Spleen (tissue), 11 donors: ENCODE data around the gene FYN. TPM values are rescaled to one million over a fixed set of nuclear protein-coding genes. Genes with fewer than 3 reads are reported as not detected.

Experiments
- DNase-seq: peaks from one replicate; pipeline ENCODE4 v3.0.0-alpha.2; 2020
- H3K27ac ChIP-seq, 8 donors: fragments of 200-600 bp; sonication (generic) in 7 of 8; 1 replicate in 4 of 8; 2 replicates in 4 of 8; pipeline versions ENCODE4 v1.5.0 to v1.8.0; 2016 to 2021; ENCODE audit warnings: inconsistent platforms in 4 of 8, mild to moderate bottlenecking in 4 of 8, moderate library complexity in 1 of 8
- H3K27me3 ChIP-seq, 7 donors: fragments of 200-600 bp; sonication (generic) in 6 of 7; replicated peaks in 1 of 7; 1 replicate in 4 of 7; 2 replicates in 3 of 7; pipeline versions ENCODE4 v1.5.0 to v1.8.0; 2016 to 2021; ENCODE audit warnings: inconsistent platforms in 3 of 7, mild to moderate bottlenecking in 1 of 7
- H3K36me3 ChIP-seq, 6 donors: fragments of 200-600 bp; sonication (generic) in 5 of 6; 1 replicate in 4 of 6; 2 replicates in 2 of 6; pipeline versions ENCODE4 v1.5.0 to v1.8.0; 2016 to 2021; ENCODE audit warnings: inconsistent platforms in 2 of 6
- H3K4me1 ChIP-seq, 6 donors: fragments of 200-600 bp; sonication (generic) in 5 of 6; 1 replicate in 3 of 6; 2 replicates in 3 of 6; pipeline versions ENCODE4 v1.5.0 to v1.8.0; 2016 to 2021; ENCODE audit warnings: inconsistent platforms in 3 of 6
- H3K4me3 ChIP-seq, 8 donors: fragments of 200-600 bp; sonication (generic) in 7 of 8; 1 replicate in 4 of 8; 2 replicates in 4 of 8; pipeline versions ENCODE4 v1.5.0 to v1.8.0; 2016 to 2021; ENCODE audit warnings: inconsistent platforms in 4 of 8, mild to moderate bottlenecking in 4 of 8, moderate library complexity in 2 of 8
- H3K9me3 ChIP-seq, 8 donors: fragments of 200-600 bp; sonication (generic) in 7 of 8; 1 replicate in 4 of 8; 2 replicates in 4 of 8; pipeline versions ENCODE4 v1.5.0 to v1.8.0; 2016 to 2021; ENCODE audit warnings: inconsistent platforms in 4 of 8
- CTCF ChIP-seq, 11 experiments: fragments of 200-600 bp in 7 of 11; fragments of 450-650 bp in 4 of 11; sonication (generic) in 4 of 11; IDR thresholded peaks in 8 of 11; conservative IDR thresholded peaks in 3 of 11; 1 replicate in 7 of 11; 2 replicates in 4 of 11; pipeline versions ENCODE4 v1.4.0 to v1.8.0; 2016 to 2021; ENCODE audit warnings: antibody characterized with exemption in 11 of 11, inconsistent platforms in 4 of 11, mild to moderate bottlenecking in 1 of 11
- POLR2A ChIP-seq, 3 donors: fragments of 450-650 bp; IDR thresholded peaks; one replicate each; pipeline ENCODE4 v1.5.1; 2017; ENCODE audit warnings: antibody characterized with exemption in 3 of 3, mild to moderate bottlenecking in 1 of 3
- POLR2AphosphoS5 ChIP-seq, 3 donors: sonication (generic); formaldehyde crosslinking; IDR thresholded peaks; one replicate each; pipeline ENCODE4 v1.5.1; 2017; ENCODE audit warnings: antibody characterized with exemption in 3 of 3
- WGBS, 5 donors: extraction: QIAGEN DNeasy Blood & Tissue Kit in 3 of 5; methylation state at CpG; one replicate each; pipeline versions ENCODE4 v1.1.5 to v1.1.7; 2013 to 2018; 5-methylcytosine and 5-hydroxymethylcytosine counted together
- intact Hi-C: fragments of 100-400 bp; cut with DNase I; formaldehyde crosslinking; loops from one replicate; pipeline ENCODE4 v1.15.0; 2023; ENCODE audit warnings: low total_unique reads
- polyA plus RNA-seq, 3 donors: library from polyadenylated mRNA; stranded (reverse); fragments of 200-250 nt; gene quantifications; one replicate each; pipeline ENCODE4 v1.2.1, GENCODE V29; 2013
- total RNA-seq, 7 donors: library from RNA; depleted of rRNA in 3 of 7; stranded (reverse); fragments of >200 nt in 3 of 7; fragmentation: NEBNext Ultra II Directional in 4 of 7; extraction: Animal tissue kit (Norgen Biotek cat#: 25700) in 4 of 7; gene quantifications; one replicate each; pipeline versions ENCODE4 v1.1.0 to v1.2.1, GENCODE V29; 2016 to 2021
- donor health status: healthy with polysubstance abuse.
- donor health status: DM: no; HTN: no; CAD: no; lungs with moderate emphysema.
- donor health status: DM: no; HTN: no; CAD: no.
- donor health status: Bipolar disorder and iron deficiency.
- donor health status: healthy.
- donor health status: DM: no; HTN: no; CAD: no.
- donor health status: DM: yes; HTN: yes; CAD: no.

FYN gene
- total and polyA plus RNA-seq, 10 donors: 56.6 to 409 (median 205) TPM

GRCh38 chr6:111823831-111824607 is 49.2 kb downstream of the FYN start:
- peaks cover 0 to 6% (median 0%) of the 10 kb centered on the region in 6 donors for H3K36me3 ChIP-seq
- no peaks in the 10 kb centered on the region for H3K9me3 ChIP-seq
- no peak for DNase-seq
- H3K4me3 ChIP-seq: no peak overlapping the region
- no peak for TF ChIP-seq CTCF (IDR thresholded peaks at IDR 0.05 in 8 of 11, conservative IDR thresholded peaks at IDR 0.05 in 3 of 11)
- TF ChIP-seq POLR2A (IDR thresholded peaks at IDR 0.05): no peak
- TF ChIP-seq POLR2AphosphoS5 (IDR thresholded peaks at IDR 0.05): no peak
- 38 to 48% (median 47%) methylated on average over 4 of the region's 4 CpGs for WGBS, 5 donors
- peak overlapping the region; percentile 30 to 70 (median 56) for H3K27ac ChIP-seq
- intact Hi-C loops: no loop called here
- H3K4me1 ChIP-seq: peaks cover 12 to 79% (median 49%) of the 10 kb centered on the region in 6 donors
- H3K27me3 ChIP-seq: no peaks in the 10 kb centered on the region

GRCh38 chr6:111823012-111823411 is 50.2 kb downstream of the FYN start:
- H3K27ac ChIP-seq: peak overlapping the region in 7 of 8 donors; percentile 30 to 70 (median 57)

GRCh38 chr6:111819458-111819857 is 53.8 kb downstream of the FYN start:
- peaks cover 9 to 77% (median 38%) of the 10 kb centered on the region in 6 donors for H3K4me1 ChIP-seq
- no peaks in the 10 kb centered on the region for H3K27me3 ChIP-seq
- no peak for DNase-seq
- intact Hi-C loops: no loop called here
- no peak overlapping the region for H3K4me3 ChIP-seq
- 70 to 81% (median 79%) methylated on average over 3 of the region's 3 CpGs for WGBS, 5 donors
- no peaks in the 10 kb centered on the region for H3K36me3 ChIP-seq
- TF ChIP-seq POLR2A (IDR thresholded peaks at IDR 0.05) (no peak), CTCF (IDR thresholded peaks at IDR 0.05 in 8 of 11, conservative IDR thresholded peaks at IDR 0.05 in 3 of 11) (no peak), POLR2AphosphoS5 (IDR thresholded peaks at IDR 0.05) (no peak)
- H3K27ac ChIP-seq: no peak overlapping the region
- no peaks in the 10 kb centered on the region for H3K9me3 ChIP-seq

More at GRCh38 chr6:111823012-111823411, 50.2 kb downstream of the FYN start:
- Histone ChIP-seq H3K27me3 (no peaks in the 10 kb centered on the region), H3K4me1 (peaks cover 20 to 79% (median 52%) of the 10 kb centered on the region in 6 donors), H3K36me3 (no peaks in the 10 kb centered on the region), H3K4me3 (no peak overlapping the region), H3K9me3 (no peaks in the 10 kb centered on the region)
- TF ChIP-seq CTCF (IDR thresholded peaks at IDR 0.05 in 8 of 11, conservative IDR thresholded peaks at IDR 0.05 in 3 of 11): no peak
- no peak for TF ChIP-seq POLR2A (IDR thresholded peaks at IDR 0.05)
- no peak for TF ChIP-seq POLR2AphosphoS5 (IDR thresholded peaks at IDR 0.05)
- DNase-seq: no peak
- WGBS, 5 donors: 84 to 88% (median 86%) methylated on average over 6 of the region's 6 CpGs
- intact Hi-C loops: no loop called here

- WGBS, 5 donors: 54 to 62% (median 60%) methylated on average over 5 of the region's 5 CpGs
- Histone ChIP-seq H3K4me1 (peaks cover 3 to 76% (median 34%) of the 10 kb centered on the region in 6 donors), H3K9me3 (no peaks in the 10 kb centered on the region), H3K27ac (peak overlapping the region in 3 of 8 donors; percentile 28 to 42 (median 39)), H3K4me3 (no peak overlapping the region), H3K36me3 (peaks cover 0 to 4% (median 0%) of the 10 kb centered on the region in 6 donors), H3K27me3 (no peaks in the 10 kb centered on the region)
- TF ChIP-seq POLR2AphosphoS5 (IDR thresholded peaks at IDR 0.05): no peak
- no peak for TF ChIP-seq POLR2A (IDR thresholded peaks at IDR 0.05)
- no peak for TF ChIP-seq CTCF (IDR thresholded peaks at IDR 0.05 in 8 of 11, conservative IDR thresholded peaks at IDR 0.05 in 3 of 11)
- intact Hi-C loops: no loop called here
- no peak for DNase-seq
These were observed 54.6 kb downstream of the FYN start for GRCh38 chr6:111818539-111819226.
